Endometrium (tissue), 2 donors: ENCODE measurements around the gene EEF1AKMT3.
A peak's percentile ranks its signal among the peaks of the same experiment; 100 is the strongest.

Experiments used
- FAIRE-seq: peaks from 2 replicates; lab custom pipeline; 2012; peaks lifted over from hg19 to GRCh38; lab: Jason Lieb, UNC
- donor health status: control.
- donor health status: control.

The EEF1AKMT3 gene

GRCh38 chr12:57735198-57735855, 37.1 kb upstream of the EEF1AKMT3 start:
- FAIRE-seq, result no peak

- FAIRE-seq, result no peak
Observed at GRCh38 chr12:57735952-57736740, 36.3 kb upstream of the EEF1AKMT3 start.

- FAIRE-seq, result no peak
Observed at GRCh38 chr12:57736741-57737466, 35.5 kb upstream of the EEF1AKMT3 start.

- no peak for FAIRE-seq
Observed at GRCh38 chr12:57737467-57738460, 34.6 kb upstream of the EEF1AKMT3 start.

- no peak for FAIRE-seq
Observed at GRCh38 chr12:57738661-57739237, 33.7 kb upstream of the EEF1AKMT3 start, which contains the start of gene AGAP2. Gene AGAP2 (minus strand): TSS chr12:57738742. CDS start chr12:57738246, 496 bp downstream.

- no peak for FAIRE-seq
Observed at GRCh38 chr12:57739387-57739786, 33.0 kb upstream of the EEF1AKMT3 start.

GRCh38 chr12:57739914-57740538, 32.4 kb upstream of the EEF1AKMT3 start:
- FAIRE-seq, result no peak

GRCh38 chr12:57740656-57741412, 31.6 kb upstream of the EEF1AKMT3 start:
- no peak for FAIRE-seq

- no peak for FAIRE-seq
Observed at GRCh38 chr12:57741413-57741789, 31.0 kb upstream of the EEF1AKMT3 start.

GRCh38 chr12:57741844-57742738, 30.3 kb upstream of the EEF1AKMT3 start:
- no peak for FAIRE-seq

- FAIRE-seq, result no peak
Observed at GRCh38 chr12:57743769-57744168, 28.6 kb upstream of the EEF1AKMT3 start.

GRCh38 chr12:57744194-57744776, 28.1 kb upstream of the EEF1AKMT3 start:
- FAIRE-seq, result no peak

- FAIRE-seq, result peak; percentile 92
Observed at GRCh38 chr12:57744777-57745484, 27.5 kb upstream of the EEF1AKMT3 start, which contains the start of gene TSPAN31. Gene TSPAN31 (plus strand): TSS chr12:57745039. CDS start chr12:57745155, 116 bp downstream.

GRCh38 chr12:57745485-57745881, 26.9 kb upstream of the EEF1AKMT3 start:
- no peak for FAIRE-seq

- no peak for FAIRE-seq
Observed at GRCh38 chr12:57746025-57746424, 26.4 kb upstream of the EEF1AKMT3 start.

GRCh38 chr12:57749061-57749460, 23.4 kb upstream of the EEF1AKMT3 start:
- FAIRE-seq, result no peak

- no peak for FAIRE-seq
Observed at GRCh38 chr12:57750561-57751431, 21.6 kb upstream of the EEF1AKMT3 start.
